Measurements from ENCODE around the gene POU5F1. TPM values are rescaled to one million over a fixed set of nuclear protein-coding genes. Genes with fewer than 3 reads are reported as not detected.
"Not testable (repeated sequence)": the region's sequence is repeated elsewhere in the genome, so short reads cannot be mapped to it uniquely, and the experiment has no call there.

The POU5F1 gene
- total RNA-seq, 1 donor from 2014 or later = 0.69 TPM

GRCh38 chr6:31190488-31190887 is 20.0 kb upstream of the POU5F1 start:
- no peak for DNase-seq

- DNase-seq = not testable (repeated sequence)
Observed at GRCh38 chr6:31189223-31189622, 18.7 kb upstream of the POU5F1 start.

GRCh38 chr6:31187780-31188194 is 17.3 kb upstream of the POU5F1 start:
- no peak for DNase-seq

- DNase-seq = no peak
Observed at GRCh38 chr6:31186052-31186734, 15.7 kb upstream of the POU5F1 start.

- DNase-seq = not testable (repeated sequence)
Observed at GRCh38 chr6:31185695-31186051, 15.2 kb upstream of the POU5F1 start.

GRCh38 chr6:31183859-31184258 is 13.4 kb upstream of the POU5F1 start:
- DNase-seq = not testable (repeated sequence)

GRCh38 chr6:31183287-31183686 is 12.8 kb upstream of the POU5F1 start:
- not testable (repeated sequence) for DNase-seq

GRCh38 chr6:31180500-31180899 is 10.0 kb upstream of the POU5F1 start:
- peak; percentile 45 for DNase-seq

- no peak for DNase-seq
Observed at GRCh38 chr6:31179896-31180295, 9.4 kb upstream of the POU5F1 start.

- no peak for DNase-seq
Observed at GRCh38 chr6:31179042-31179386, 8.5 kb upstream of the POU5F1 start.

GRCh38 chr6:31178143-31179041 is 7.9 kb upstream of the POU5F1 start:
- DNase-seq = no peak

- no peak for DNase-seq
Observed at GRCh38 chr6:31175971-31176370, 5.5 kb upstream of the POU5F1 start.

- no peak for DNase-seq
Observed at GRCh38 chr6:31174378-31174777, 3.9 kb upstream of the POU5F1 start.

- no peak for DNase-seq
Observed at GRCh38 chr6:31173406-31173805, 2.9 kb upstream of the POU5F1 start.

GRCh38 chr6:31172973-31173384 is 2.5 kb upstream of the POU5F1 start:
- DNase-seq = no peak

- DNase-seq = no peak
Observed at GRCh38 chr6:31171931-31172905, 1.7 kb upstream of the POU5F1 start.

- no peak for DNase-seq
Observed at GRCh38 chr6:31170987-31171671, 647 bp upstream of the POU5F1 start.

- DNase-seq = not testable (repeated sequence)
Observed at GRCh38 chr6:31169858-31170599, 453 bp downstream of the POU5F1 start.

GRCh38 chr6:31169123-31169857 is 1.2 kb downstream of the POU5F1 start:
- DNase-seq = no peak

- no peak for DNase-seq
Observed at GRCh38 chr6:31168606-31169005, 1.9 kb downstream of the POU5F1 start.

Data from skin of body (tissue), 2 donors.